GM19324 (cell line): ENCODE data around the gene NPLOC4.

Experiments
- ATAC-seq: cut with Tn5 transposase; IDR thresholded peaks from one replicate; pipeline ENCODE4 v1.9.1; 2021; ENCODE audit warnings: mild to moderate bottlenecking, moderate library complexity; ENCODE audit not compliant: unreplicated experiment, low FRiP score

Gene NPLOC4

DNA sequence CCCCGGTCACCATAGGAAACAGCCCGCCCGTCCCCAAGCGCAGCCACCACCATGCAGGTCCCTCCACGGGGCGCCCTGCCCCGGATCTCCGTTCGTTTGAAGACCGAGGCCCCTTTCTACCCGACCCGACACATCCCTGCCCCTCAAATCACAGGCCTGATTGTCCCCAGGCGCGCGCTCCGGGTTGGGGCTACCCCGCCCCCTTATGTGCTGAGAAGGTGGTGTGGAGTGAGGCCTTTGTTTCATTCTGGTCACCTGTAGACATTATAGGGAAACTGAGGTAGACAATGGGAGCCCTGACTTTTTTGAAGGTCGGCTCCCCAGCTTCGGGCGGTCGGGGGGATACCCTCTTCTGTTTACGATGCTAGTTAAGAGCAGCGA lies 123.5 kb downstream of the NPLOC4 start:
- no peak for ATAC-seq

DNA sequence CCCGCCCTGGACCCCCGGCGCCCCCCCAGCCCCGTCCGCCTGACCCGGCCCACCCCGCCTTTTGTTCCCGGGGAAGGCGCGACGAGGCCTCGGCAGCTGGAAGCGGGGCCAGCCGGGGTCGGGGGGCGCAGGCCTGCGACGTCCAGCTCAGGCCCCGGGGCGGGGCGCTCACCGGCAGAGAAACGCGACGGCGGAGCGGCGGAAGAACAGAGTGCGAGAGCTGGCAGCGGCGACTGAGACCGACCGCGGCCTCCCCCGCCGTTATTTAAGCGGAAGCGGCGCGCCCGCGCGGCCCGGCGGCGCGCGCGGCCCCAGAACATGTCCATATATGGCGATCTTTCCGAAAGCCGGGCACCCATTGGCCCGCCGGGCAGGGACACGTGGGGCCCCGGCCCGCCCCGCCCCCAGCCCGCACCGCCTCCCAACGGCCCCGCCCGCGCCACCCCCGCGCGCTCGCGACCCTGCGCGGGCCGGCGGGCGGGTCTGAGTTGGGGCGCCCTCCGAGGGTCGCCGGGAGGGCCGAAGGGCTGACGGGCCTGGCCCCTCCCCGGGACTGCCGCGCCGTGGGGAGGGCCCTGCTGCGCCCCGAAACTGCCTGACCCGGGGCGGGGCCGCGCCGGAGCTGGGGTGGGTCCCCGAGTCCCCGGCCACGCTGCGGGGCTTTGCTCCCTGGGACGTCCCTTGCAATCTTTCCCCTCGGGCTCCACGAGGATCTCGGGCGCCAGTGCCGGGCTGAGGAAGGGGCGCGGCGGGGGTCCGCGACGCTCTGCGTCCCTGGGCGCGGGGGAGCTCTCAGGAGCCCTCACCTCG lies 124.1 kb downstream of the NPLOC4 start, which contains the start of gene ACTG1:
Gene ACTG1 (minus strand): TSS at position 238 of the 810 bp plus-strand sequence. CDS start 445 bp downstream, outside the sequence.
- peak; percentile 61 for ATAC-seq

DNA sequence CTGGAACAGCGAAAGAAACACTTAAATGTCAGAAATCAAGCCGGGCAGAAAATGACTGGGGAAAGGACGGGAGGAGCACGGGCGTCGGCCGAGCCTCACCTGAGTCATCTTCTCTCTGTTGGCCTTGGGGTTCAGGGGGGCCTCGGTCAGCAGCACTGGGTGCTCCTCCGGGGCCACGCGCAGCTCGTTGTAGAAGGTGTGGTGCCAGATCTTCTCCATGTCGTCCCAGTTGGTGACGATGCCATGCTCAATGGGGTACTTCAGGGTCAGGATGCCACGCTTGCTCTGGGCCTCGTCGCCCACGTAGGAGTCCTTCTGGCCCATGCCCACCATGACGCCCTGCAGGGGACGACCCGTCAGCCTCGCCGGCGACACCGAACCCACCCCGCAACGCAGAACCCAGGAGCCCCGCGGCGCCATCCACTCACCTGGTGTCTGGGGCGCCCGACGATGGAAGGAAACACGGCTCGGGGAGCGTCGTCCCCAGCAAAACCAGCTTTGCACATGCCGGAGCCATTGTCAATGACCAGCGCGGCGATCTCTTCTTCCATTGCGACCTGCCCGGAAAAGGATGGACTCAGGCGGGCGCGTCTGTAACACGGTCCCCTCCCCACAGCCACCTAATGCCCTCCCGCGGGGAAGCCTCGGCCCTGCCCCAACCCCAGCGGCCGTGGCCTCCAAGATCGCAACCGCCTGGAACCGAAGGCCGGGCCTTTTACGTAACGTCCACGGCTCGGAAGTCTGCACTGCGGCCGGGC lies 124.9 kb downstream of the NPLOC4 start:
- ATAC-seq, result no peak

DNA sequence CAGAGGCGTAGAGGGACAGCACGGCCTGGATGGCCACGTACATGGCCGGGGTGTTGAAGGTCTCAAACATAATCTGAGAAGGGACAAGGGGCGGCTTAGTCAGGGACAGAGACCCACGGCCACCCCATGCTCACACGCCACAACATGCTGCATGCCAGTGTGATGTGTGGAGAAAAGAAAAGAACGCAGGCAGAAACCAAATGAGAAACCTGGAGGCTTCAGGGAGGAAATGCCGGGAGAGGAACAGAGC lies 125.4 kb downstream of the NPLOC4 start:
- no peak for ATAC-seq

DNA sequence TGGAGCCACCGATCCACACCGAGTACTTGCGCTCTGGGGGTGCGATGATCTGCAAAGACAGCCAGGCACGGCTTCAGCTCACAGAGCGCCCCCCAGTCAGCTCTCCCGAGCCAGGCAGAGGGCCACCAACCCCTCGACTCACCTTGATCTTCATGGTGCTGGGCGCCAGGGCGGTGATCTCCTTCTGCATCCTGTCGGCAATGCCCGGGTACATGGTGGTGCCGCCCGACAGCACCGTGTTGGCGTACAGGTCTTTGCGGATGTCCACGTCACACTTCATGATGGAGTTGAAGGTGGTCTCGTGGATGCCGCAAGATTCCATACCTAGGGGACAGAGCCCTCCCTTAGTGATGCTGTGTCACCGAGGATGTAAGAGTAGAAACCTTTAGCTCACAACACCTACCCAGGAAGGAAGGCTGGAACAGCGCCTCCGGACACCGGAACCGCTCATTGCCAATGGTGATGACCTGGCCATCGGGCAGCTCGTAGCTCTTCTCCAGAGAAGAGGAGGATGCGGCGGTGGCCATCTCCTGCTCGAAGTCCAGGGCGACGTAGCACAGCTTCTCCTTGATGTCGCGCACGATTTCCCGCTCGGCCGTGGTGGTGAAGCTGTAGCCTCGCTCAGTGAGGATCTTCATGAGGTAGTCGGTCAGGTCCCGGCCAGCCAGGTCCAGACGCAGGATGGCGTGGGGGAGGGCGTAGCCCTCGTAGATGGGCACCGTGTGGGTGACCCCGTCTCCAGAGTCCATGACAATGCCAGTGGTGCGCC lies 125.9 kb downstream of the NPLOC4 start:
- ATAC-seq, result no peak

DNA sequence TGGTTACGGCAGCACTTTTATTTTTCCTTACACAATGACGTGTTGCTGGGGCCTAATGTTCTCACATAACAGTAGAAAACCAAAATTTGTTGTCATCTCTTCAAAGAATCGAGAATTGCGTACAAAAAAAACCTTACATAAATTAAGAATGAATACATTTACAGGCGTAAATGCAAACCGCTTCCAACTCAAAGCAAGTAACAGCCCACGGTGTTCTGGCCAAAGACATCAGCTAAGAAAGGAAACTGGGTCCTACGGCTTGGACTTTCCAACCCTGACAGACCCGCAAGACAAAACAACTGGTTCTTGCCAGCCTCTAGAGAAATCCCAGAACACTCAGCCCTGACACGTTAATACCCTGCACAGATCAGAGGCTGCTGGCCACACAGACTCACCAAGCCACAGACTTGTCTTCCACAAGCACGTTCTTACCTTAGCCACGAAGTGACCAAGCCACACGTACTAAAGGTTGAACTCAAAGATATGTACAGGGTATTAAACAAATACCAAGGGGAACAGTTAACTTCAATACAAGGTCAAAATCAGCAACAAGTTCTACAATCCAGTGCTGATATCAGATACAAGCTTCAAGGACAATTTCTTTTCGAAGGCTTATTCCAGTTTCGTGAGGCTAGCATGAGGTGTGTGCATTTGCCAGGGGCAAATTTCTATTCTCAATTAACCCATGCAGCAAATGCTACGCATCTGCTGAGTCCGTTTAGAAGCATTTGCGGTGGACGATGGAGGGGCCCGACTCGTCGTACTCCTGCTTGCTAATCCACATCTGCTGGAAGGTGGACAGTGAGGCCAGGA lies 126.7 kb downstream of the NPLOC4 start:
- no peak for ATAC-seq

DNA sequence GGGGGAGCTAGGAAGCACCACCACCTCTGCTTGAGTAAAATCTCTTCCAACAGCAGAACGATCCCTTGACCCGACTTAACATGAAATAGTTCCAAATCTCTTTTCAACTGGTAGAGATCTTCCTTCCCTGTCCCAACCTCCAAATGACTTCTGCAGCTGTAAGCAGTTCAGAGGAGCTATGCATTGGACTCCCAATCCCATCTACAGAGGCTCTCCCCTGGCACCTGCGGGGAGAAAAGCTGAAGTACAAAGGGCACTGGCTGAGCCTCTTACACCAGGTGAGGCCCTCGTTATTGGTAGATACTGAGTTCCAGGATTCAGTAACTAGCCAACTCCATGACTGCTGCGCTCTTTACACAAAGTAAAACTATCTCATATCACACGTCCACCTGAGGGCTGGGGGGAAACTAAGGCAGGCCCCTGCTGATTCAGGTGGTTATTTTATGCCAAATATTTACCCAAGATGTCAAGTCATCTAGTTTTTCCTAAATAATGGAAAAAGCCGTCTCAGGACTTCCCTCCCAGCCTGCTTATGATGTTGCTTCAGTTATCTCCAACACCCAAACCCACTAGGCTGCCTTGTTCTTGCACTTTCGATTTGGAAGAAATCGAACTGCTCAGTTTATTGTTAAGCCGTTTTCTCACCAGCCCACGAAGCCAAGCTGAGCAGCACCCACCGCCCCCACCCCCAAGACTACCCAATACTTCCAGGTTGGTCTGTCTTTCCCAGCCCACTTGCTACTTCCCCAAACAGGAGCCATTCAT lies 127.5 kb downstream of the NPLOC4 start:
- no peak for ATAC-seq

DNA sequence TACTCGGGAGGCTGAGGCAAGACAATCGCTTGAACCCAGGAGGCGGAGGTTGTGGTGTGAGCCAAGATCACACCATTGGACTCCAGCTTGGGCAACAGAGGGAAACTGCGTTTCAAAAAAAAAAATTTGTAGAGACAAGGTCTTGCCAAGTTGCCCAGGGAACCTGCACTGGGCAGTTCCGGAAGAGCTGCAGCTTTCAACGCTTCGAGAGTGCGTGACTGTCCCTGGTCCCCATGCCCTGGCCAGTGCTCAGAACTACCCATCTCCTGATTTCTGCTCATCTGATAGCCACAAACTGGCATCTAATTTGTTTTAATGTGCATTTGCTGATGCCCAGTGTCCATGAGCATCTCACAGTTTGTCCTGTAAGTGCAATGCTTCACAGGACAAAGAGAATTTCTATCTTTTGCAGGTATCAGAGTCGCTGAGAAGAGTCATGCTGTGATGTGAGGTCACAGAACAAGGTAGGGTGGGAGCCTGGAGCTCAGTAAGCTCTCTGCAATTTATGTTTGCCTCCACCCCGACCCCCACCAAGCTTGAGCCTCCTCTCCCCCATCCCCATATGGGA lies 128.2 kb downstream of the NPLOC4 start:
- ATAC-seq, result no peak
